ENCODE measurements around the gene DNAJC10.
"Not testable (repeated sequence)": the region's sequence is repeated elsewhere in the genome, so short reads cannot be mapped to it uniquely, and the experiment has no call there.

The DNAJC10 gene

GRCh38 chr2:182715892-182716649 is at the start of gene DNAJC10:
Gene DNAJC10 (plus strand): TSS chr2:182716257. CDS start chr2:182718087, 1,830 bp downstream.
- DNase-seq (ENCODE audit: low read depth in 3 of 3): peak; percentile 70 to 83 (median 74)

- no peak for DNase-seq (ENCODE audit: low read depth in 3 of 3)
These were observed 49.3 kb upstream of the DNAJC10 start for GRCh38 chr2:182666674-182667314.

GRCh38 chr2:182667315-182667695 is 48.8 kb upstream of the DNAJC10 start:
- no peak for DNase-seq (ENCODE audit: low read depth in 3 of 3)

GRCh38 chr2:182668671-182669070 is 47.4 kb upstream of the DNAJC10 start:
- DNase-seq (ENCODE audit: low read depth in 3 of 3): no peak

GRCh38 chr2:182672466-182673165 is 43.4 kb upstream of the DNAJC10 start:
- DNase-seq (ENCODE audit: low read depth in 3 of 3): no peak

GRCh38 chr2:182680837-182681236 is 35.2 kb upstream of the DNAJC10 start:
- DNase-seq (ENCODE audit: low read depth in 3 of 3): no peak

- no peak for DNase-seq (ENCODE audit: low read depth in 3 of 3)
These were observed 33.8 kb upstream of the DNAJC10 start for GRCh38 chr2:182682210-182682609.

GRCh38 chr2:182685559-182685958 is 30.5 kb upstream of the DNAJC10 start:
- no peak for DNase-seq (ENCODE audit: low read depth in 3 of 3)

GRCh38 chr2:182686763-182687162 is 29.3 kb upstream of the DNAJC10 start:
- not testable (repeated sequence) for DNase-seq (ENCODE audit: low read depth in 3 of 3)

- no peak for DNase-seq (ENCODE audit: low read depth in 3 of 3)
These were observed 21.9 kb upstream of the DNAJC10 start for GRCh38 chr2:182694189-182694588.

- DNase-seq (ENCODE audit: low read depth in 3 of 3): no peak
These were observed 20.3 kb upstream of the DNAJC10 start for GRCh38 chr2:182695776-182696175.

- no peak for DNase-seq (ENCODE audit: low read depth in 3 of 3)
These were observed 17.4 kb upstream of the DNAJC10 start for GRCh38 chr2:182698671-182699070.

- DNase-seq (ENCODE audit: low read depth in 3 of 3): no peak
These were observed 10.3 kb upstream of the DNAJC10 start for GRCh38 chr2:182705761-182706160.

- DNase-seq (ENCODE audit: low read depth in 3 of 3): no peak
These were observed 9.3 kb upstream of the DNAJC10 start for GRCh38 chr2:182706751-182707150.

GRCh38 chr2:182713601-182714000 is 2.5 kb upstream of the DNAJC10 start:
- no peak for DNase-seq (ENCODE audit: low read depth in 3 of 3)

- no peak for DNase-seq (ENCODE audit: low read depth in 3 of 3)
These were observed 751 bp upstream of the DNAJC10 start for GRCh38 chr2:182715121-182715891.

- DNase-seq (ENCODE audit: low read depth in 3 of 3): no peak
These were observed 558 bp downstream of the DNAJC10 start for GRCh38 chr2:182716650-182716979.

GRCh38 chr2:182717416-182717815 is 1.4 kb downstream of the DNAJC10 start:
- no peak for DNase-seq (ENCODE audit: low read depth in 3 of 3)

- DNase-seq (ENCODE audit: low read depth in 3 of 3): no peak
These were observed 1.8 kb downstream of the DNAJC10 start for GRCh38 chr2:182717816-182718215.

- no peak for DNase-seq (ENCODE audit: low read depth in 3 of 3)
These were observed 2.4 kb downstream of the DNAJC10 start for GRCh38 chr2:182718459-182718858.

GRCh38 chr2:182719116-182719515 is 3.1 kb downstream of the DNAJC10 start:
- not testable (repeated sequence) for DNase-seq (ENCODE audit: low read depth in 3 of 3)

- DNase-seq (ENCODE audit: low read depth in 3 of 3): no peak
These were observed 8.6 kb downstream of the DNAJC10 start for GRCh38 chr2:182724656-182725055.

All from stimulated activated CD4-positive, alpha-beta T cell treated with anti-CD3 and anti-CD28 coated beads, TNF-alpha, amount 100 ng/mL, for 48 hours (primary cell).